ENCODE data around the gene OPCML. TPM values are rescaled to one million over a fixed set of nuclear protein-coding genes. Genes with fewer than 3 reads are reported as not detected.

OPCML gene
- total RNA-seq, 1 donor from 2014 or later, result not detected

GRCh38 chr11:133034929-133035328, 497.4 kb downstream of the OPCML start:
- H3K4me1 ChIP-seq, result no peaks in the 10 kb centered on the region
- intact Hi-C loops (cut with DNase I), result no loop called here
- no peak for DNase-seq (ENCODE audit: extremely low spot score in 2 of 2)
- no peaks in the 10 kb centered on the region for H3K9me3 ChIP-seq
- TF ChIP-seq POLR2A (IDR thresholded peaks at IDR 0.05) (no peak), CTCF (IDR thresholded peaks at IDR 0.05) (no peak), POLR2AphosphoS5 (IDR thresholded peaks at IDR 0.05; ENCODE audit: insufficient read depth in 1 of 2, low read depth in 1 of 2) (no peak)
- no peak overlapping the region for H3K4me3 ChIP-seq
- no peaks in the 10 kb centered on the region for H3K36me3 ChIP-seq
- no peaks in the 10 kb centered on the region for H3K27me3 ChIP-seq
- H3K27ac ChIP-seq, result no peak overlapping the region

- H3K4me1 ChIP-seq, result no peaks in the 10 kb centered on the region
- H3K4me3 ChIP-seq, result no peak overlapping the region
- DNase-seq (ENCODE audit: extremely low spot score in 2 of 2), result no peak
- TF ChIP-seq POLR2A (IDR thresholded peaks at IDR 0.05), result no peak
- TF ChIP-seq POLR2AphosphoS5 (IDR thresholded peaks at IDR 0.05; ENCODE audit: insufficient read depth in 1 of 2, low read depth in 1 of 2), result no peak
- no peak for TF ChIP-seq CTCF (IDR thresholded peaks at IDR 0.05)
- no peak overlapping the region for H3K27ac ChIP-seq
- no peaks in the 10 kb centered on the region for H3K9me3 ChIP-seq
- intact Hi-C loops (cut with DNase I), result no loop called here
- no peaks in the 10 kb centered on the region for H3K36me3 ChIP-seq
- H3K27me3 ChIP-seq, result no peaks in the 10 kb centered on the region
These were observed 503.2 kb downstream of the OPCML start for GRCh38 chr11:133029107-133029506.

GRCh38 chr11:133026952-133027351, 505.3 kb downstream of the OPCML start:
- no peaks in the 10 kb centered on the region for H3K27me3 ChIP-seq

GRCh38 chr11:133024301-133024700, 508.0 kb downstream of the OPCML start:
- H3K9me3 ChIP-seq, result no peaks in the 10 kb centered on the region
- no peaks in the 10 kb centered on the region for H3K27me3 ChIP-seq
- H3K4me1 ChIP-seq, result no peaks in the 10 kb centered on the region
- intact Hi-C loops (cut with DNase I), result no loop called here
- no peaks in the 10 kb centered on the region for H3K36me3 ChIP-seq
- no peak for DNase-seq (ENCODE audit: extremely low spot score in 2 of 2)
- TF ChIP-seq POLR2AphosphoS5 (IDR thresholded peaks at IDR 0.05; ENCODE audit: insufficient read depth in 1 of 2, low read depth in 1 of 2), result no peak
- TF ChIP-seq POLR2A (IDR thresholded peaks at IDR 0.05), result no peak
- no peak overlapping the region for H3K4me3 ChIP-seq
- no peak overlapping the region for H3K27ac ChIP-seq

More at GRCh38 chr11:133026952-133027351, 505.3 kb downstream of the OPCML start:
- Histone ChIP-seq H3K9me3 (no peaks in the 10 kb centered on the region), H3K4me3 (no peak overlapping the region), H3K36me3 (no peaks in the 10 kb centered on the region), H3K27ac (no peak overlapping the region), H3K4me1 (no peaks in the 10 kb centered on the region)
- intact Hi-C loops (cut with DNase I), result no loop called here
- TF ChIP-seq CTCF (IDR thresholded peaks at IDR 0.05) (no peak), POLR2AphosphoS5 (IDR thresholded peaks at IDR 0.05; ENCODE audit: insufficient read depth in 1 of 2, low read depth in 1 of 2) (no peak), POLR2A (IDR thresholded peaks at IDR 0.05) (no peak)
- no peak for DNase-seq (ENCODE audit: extremely low spot score in 2 of 2)

- H3K27ac ChIP-seq, result no peak overlapping the region
- intact Hi-C loops (cut with DNase I), result no loop called here
- no peaks in the 10 kb centered on the region for H3K9me3 ChIP-seq
- no peaks in the 10 kb centered on the region for H3K27me3 ChIP-seq
- no peak overlapping the region for H3K4me3 ChIP-seq
- no peak for DNase-seq (ENCODE audit: extremely low spot score in 2 of 2)
- TF ChIP-seq CTCF (IDR thresholded peaks at IDR 0.05) (no peak), POLR2AphosphoS5 (IDR thresholded peaks at IDR 0.05; ENCODE audit: insufficient read depth in 1 of 2, low read depth in 1 of 2) (no peak), POLR2A (IDR thresholded peaks at IDR 0.05) (no peak)
- no peaks in the 10 kb centered on the region for H3K36me3 ChIP-seq
- no peaks in the 10 kb centered on the region for H3K4me1 ChIP-seq
These were observed 509.1 kb downstream of the OPCML start for GRCh38 chr11:133023232-133023631.

Data from vagina (tissue), 2 donors.